Activated T-cell treated with anti-CD3 and anti-CD28 coated beads, Interleukin-2, amount 50 U/mL, for 1 hour (primary cell): ENCODE data around the gene MAPK6.
"Not testable (repeated sequence)": the region's sequence is repeated elsewhere in the genome, so short reads cannot be mapped to it uniquely, and the experiment has no call there.

Experiments
- DNase-seq: peaks from one replicate; pipeline ENCODE4 v3.0.0-alpha.2; 2020

Gene MAPK6

DNA sequence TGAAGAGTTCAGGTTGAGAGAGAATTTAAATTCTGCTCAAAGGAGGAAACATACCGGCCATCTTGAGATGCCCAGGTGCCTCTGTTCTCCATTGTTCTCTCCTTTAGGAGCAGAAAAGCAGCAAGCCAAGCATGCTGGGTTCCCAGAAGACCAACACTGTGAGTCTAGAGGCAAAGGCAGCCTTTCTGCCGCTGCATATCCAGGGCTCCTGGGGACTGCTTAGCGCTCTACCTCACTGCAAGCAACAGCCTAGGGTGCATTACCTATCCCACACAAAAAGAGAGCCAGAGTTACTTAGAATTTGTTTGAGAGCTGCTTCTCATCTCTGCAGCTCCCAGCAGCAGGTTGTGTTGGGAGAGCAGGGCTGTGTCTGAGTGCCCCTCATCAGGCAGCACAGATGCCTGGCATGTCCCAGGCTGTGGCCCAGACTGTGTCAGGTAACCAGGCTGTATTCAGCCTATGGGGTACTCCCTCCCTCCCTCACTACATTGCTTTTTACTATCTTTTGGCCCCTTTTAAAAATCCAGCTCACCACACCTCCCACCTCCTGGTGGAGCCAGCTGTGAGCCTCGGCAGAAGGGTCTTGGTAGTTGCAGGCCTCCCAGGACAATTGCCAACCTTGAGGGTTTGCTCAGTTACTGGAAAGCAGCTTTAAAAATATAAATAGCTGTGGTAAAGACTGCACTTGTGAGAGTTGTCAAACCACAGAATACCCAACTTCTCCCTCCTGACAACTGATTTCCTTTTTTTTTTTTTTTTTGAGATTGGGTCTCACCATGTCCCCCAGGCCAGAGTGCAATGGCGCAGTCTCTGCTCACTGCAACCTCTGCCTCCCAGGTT is 63.4 kb downstream of the MAPK6 start:
- no peak for DNase-seq

DNA sequence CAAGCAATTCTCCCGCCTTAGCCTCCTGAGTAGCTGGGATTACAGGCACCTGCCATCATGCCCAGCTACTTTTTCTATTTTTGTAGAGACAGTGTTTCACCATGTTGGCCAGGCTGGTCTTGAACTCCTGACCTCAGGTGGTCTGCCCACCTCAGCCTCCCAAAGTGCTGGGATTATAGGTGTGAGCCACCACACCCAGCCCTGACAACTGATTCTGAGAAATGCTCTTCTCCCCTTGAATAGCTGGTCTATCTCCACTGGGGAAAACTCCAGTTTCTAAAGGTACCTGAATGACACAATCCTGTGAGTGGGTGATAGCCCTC is 64.0 kb downstream of the MAPK6 start:
- not testable (repeated sequence) for DNase-seq

DNA sequence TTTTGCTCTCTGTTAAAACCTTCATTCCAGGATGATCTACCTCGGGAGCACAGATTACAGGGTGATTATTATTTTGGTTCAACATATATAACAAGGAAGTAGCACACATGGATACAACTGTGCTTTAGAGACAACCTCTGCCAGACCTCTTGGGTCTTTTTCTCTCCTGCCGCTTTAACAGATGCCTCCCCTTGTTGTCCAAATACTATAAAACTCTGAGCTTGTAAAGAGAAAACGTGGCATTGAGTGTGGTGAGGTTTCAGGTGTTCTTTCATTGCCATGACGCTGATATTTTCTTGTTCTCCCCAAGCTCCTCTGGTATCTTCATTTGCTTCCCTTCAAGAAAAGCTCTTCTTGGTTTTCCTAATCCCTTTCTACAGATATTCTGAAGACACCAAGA is 64.6 kb downstream of the MAPK6 start:
- no peak for DNase-seq

DNA sequence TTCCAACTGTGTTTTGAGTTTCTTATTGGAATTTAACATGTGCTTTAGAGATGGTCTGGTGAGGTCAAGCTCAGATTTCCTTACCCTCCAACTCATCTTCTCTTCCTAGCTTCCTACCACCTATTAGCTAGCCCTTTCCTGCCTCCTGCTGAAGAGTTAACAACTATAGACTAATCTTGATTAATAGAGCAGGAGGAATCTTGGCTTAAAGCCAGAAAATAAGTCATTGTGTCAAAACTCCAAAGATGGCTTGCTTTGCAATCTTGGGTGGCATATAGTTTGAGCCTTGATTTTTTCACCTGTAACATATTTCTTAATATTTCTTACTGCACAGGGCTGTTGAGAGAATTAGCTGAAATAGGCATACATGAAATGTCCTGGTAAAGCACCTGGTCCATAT is 66.3 kb downstream of the MAPK6 start:
- no peak for DNase-seq

DNA sequence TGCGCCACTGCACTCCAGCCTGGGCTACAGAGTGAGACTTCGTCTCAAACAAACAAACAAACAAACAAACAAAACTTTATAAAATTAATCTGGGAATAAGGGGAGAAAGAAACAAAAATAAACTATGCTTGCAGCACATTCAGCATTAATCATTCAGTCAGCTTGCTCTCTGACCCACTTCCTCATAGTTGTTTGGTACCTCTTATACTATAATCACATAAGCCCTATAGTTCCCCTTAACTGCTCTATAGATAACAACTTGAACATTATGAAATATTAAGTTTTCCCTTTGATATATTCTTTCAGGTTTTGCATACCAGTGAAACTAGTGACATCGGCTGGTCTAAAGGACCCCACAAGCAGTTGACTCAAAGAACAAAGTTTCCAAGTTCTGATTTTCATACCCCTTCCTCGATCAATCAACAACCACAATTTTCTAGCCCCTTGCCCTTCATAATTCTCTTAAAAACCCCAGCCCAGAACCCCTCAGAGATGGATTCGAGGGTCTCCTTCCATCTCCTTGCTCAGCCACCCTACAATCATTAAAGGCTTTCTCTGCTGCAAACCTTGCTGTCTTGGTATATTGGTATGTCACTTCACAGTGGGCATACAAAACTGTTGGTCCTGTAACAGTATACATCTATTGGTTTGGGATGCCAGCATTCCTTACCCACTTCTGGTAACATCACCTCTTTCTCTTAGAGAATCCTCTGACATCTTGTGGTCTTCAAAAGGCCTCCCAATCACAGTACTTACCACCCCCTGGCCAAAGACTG is 67.2 kb downstream of the MAPK6 start:
- no peak for DNase-seq

DNA sequence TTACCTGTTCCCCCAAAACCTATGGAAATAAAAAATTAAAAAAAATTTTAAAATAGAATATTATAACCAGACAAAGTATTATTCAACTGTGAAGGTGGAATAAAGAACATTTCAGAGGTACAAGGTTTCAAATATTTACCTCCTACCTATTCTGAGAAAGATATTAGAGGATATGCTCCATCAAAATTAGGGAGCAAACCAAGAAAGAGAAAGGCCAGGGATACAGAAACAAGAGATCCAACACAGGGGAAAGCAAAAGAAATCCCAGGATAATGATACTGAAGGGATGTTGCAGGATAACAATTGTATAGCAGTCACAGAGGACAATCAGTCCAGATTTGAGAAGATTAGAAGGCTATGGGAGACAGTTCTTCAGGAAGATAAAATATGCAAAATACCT is 71.2 kb downstream of the MAPK6 start:
- DNase-seq: no peak

DNA sequence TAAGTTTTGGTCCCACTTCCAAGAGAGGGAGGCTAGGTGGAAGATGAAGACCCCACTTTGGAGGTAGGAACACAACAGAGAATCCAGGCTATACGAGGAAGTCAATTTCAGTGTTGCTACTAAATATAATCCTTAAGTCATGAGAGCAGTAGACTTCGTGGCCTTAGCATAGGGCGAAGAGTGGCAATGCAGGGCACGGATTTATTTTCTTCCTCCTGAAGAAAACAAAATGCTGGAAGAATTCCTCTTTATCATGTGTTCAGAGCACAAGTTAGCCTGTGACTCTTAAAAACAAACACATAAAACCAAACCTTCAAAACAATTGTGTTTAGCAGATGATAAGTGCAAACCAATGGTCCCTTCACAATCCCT is 74.1 kb downstream of the MAPK6 start:
- DNase-seq: no peak

DNA sequence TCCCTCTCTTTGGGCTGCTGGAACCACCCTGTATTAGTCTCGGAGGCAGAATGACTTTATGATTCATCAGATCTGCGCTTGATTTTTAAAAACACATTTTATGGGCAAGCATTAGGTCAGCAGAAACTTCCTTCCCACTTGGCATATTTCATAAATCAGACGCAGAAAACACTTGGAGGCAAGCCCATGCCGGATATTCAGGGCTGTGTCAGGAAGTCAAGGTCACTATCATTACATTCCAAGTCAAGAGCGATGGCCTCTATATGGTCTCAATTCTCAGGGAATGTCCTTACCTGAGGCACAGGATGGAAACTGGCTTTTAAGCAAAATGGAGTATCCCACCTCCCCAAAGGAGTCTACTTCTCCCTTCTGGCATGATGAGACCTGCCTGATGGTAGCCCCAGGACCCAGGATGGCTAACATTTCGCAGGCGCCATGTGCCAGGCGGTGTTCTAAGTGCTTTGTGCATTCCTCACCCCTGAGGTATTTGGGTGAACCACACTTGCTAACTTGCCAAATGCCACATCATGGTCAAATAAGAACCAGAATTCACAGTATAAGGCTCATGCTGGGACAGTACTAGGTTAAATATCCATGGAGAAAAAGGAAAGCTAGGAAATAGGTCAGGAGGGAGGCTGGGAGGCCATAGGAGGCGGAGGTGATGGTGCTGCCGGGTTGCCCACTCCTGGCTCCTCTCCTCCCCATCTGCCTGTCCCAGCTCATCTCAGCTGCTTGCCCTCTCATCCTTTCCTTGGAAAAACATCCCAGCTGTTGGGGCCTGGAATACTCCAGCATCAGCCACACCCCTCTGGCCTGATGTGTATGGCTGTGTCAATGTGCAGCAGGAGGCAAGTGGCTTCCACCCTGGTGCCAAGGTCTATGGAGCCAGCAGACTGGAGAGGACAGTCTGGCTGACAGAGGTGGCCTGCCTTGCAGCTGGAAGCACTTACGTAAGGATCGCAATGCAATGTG is 74.8 kb downstream of the MAPK6 start:
- DNase-seq: no peak

DNA sequence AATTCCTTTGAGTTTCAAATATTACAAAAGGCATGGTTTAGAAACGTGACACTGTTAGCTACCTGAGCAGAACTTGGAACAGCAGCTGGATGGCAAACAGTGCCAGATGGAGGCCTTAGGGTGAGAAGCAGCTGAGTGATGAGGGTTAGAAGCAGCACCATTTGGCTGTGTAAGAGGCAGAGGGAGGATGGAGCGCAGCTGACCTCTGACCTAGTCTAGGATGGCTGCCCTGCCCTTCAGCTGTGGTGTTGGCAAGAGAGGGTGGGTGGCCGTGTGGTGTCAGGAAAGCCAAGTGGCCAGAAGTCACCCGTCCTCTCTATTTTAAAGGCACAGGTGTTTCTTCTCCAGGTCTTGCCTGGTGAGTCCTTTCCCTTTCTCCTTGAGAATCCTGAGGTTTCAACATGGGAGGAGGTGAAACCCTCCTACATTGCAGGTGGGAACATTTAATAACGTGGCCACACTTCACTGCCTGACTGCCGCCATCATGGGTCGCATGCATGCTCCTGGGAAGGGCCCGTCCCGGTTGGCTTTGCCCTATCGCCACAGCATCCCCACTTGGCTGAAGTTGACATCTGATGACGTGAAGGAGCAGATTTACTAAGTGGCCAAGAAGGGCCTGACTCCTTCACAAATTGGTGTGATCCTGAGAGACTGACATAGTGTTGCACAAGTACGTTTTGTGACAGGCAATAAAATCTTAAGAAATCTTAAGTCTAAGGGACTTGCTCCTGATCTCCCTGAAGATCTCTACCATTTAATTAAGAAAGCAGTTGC is 76.0 kb downstream of the MAPK6 start:
- no peak for DNase-seq

DNA sequence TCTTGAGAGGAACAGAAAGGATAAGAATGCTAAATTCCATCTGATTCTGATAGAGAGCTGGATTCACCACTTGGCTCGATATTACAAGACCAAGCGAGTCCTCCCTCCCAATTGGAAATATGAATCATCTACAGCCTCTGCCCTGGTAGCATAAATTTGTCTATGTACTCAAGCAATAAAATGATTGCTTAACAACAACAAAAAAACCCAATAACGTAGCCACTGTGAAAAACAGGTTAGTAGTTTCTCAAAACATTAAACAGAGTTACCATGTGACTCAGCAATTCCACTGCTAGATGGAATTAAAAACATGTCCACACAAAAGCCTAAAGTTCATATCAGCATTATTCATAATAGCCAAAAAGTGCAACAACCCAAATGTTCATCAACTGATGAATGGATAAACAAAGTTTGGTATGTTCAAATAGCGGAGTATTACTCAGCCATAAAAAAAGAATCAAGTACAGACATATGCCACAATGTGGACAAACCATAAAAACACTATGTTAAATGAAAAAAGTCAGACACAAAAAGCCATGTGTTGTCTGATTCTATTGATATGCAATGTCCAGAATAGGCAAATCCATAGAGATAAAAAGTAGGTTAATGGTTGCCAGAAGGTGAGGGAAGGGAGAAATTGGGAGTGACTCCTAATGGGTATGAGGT is 76.7 kb downstream of the MAPK6 start:
- no peak for DNase-seq

DNA sequence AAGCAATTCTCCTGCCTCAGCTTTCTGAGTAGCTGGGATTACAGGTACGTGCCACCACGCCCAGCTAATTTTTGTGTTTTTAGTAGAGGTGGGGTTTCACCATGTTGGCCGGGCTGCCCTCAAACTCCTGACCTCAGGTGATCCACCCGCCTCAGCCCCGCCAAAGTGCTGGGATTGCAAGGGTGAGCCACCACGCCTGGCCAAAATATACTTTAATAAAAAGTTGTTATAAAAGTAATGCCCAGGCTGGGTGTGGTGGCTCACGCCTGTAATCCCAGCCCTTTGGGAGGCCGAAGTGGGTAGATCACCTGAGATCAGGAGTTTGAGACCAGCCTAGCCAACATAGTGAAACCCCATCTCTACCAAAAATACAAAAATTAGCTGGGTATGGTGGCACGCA is 77.5 kb downstream of the MAPK6 start:
- not testable (repeated sequence) for DNase-seq

DNA sequence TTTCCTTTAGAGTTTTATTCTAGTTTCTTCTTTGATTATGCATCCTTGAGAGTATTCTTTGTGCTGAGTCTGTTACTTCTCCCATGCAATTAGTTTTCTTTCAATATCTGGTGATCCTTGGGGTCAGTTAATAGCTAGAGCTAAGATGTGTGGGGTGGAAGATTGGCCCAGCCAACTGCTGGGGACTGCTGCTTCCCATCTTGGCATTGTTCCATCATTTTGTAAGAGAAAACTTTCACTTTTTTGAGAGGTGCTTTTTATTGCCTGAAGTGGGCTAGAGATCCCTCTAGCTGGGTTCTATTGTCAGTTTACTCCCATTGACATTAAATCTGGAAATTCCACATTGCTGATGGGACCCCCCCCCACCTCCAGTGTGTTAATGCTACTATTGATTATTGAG is 78.2 kb downstream of the MAPK6 start:
- no peak for DNase-seq

DNA sequence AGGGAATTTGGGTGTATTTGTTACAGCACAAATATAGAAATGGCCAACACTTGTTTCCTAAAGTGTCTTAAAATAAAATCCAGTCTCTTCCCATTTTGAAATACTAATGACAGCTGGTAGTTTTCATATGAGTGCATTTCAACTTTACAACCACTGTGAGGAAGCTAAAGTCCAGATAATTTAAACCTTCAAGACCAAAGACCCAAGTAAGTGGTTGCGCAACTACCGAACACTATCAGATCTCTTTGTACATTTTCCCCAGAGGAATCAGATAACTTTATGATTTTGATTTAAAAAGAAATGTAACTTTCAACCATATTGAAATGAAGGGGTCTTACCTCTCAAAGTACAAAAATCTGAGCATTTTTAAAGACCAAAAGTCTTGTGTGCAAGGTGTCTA is 79.3 kb downstream of the MAPK6 start:
- DNase-seq: no peak

DNA sequence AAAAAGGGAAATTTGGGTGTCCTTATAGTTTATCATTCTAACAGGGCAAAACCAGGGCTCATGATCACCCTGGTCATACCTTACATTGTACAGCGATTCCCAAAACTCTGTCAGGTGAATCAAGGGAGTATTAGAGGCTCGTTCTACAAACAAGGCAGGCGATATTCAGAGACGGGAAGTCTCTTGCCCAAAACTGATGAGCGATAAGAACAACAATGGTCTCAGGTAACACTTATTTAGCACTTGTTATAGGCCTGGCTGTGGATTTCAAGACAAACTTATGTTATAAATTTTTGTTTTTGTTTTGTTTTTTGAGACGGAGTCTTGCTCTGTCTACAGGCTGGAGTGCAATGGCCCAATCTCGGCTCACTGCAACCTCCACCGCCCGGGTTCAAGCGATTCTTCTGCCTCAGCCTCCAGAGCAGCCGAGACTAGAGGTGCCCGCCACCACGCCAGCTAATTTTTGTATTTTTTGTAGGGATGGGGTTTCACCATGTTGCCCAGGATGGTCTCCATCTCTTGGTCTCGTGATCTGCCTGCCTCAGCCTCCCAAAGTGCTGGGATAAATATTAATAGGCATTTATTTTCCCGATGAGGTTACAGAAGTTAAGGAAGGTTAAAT is 80.7 kb downstream of the MAPK6 start:
- no peak for DNase-seq

DNA sequence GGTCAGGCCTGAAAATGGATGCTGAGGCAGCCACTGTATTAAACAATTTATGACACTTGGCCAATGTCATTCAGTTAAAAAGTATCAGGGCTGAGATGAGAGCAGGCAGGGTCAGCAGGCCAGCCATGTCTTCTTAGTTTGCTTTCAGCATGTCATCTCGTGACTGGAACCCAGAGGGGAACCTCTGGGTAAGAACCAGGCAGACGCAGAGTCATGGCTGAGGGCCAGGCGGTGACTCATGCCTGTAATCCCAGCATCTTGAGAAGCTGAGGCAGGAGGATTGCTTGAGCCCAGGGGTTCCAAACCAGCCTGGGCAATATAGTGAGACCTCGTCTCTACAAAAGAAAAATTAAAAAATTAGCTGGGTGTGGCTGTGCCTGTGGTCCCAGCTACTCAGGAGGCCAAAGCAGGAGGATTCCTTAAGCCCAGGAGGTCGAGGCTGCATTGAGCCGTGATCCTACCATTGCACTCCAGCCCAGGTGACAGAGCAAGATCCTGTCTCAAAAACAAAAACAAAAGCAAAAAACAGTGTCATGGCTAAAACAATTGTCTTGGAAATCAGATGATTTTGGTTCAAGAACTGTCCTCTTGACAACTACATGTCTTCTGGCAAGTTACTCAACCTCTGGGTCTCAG is 81.9 kb downstream of the MAPK6 start:
- no peak for DNase-seq

DNA sequence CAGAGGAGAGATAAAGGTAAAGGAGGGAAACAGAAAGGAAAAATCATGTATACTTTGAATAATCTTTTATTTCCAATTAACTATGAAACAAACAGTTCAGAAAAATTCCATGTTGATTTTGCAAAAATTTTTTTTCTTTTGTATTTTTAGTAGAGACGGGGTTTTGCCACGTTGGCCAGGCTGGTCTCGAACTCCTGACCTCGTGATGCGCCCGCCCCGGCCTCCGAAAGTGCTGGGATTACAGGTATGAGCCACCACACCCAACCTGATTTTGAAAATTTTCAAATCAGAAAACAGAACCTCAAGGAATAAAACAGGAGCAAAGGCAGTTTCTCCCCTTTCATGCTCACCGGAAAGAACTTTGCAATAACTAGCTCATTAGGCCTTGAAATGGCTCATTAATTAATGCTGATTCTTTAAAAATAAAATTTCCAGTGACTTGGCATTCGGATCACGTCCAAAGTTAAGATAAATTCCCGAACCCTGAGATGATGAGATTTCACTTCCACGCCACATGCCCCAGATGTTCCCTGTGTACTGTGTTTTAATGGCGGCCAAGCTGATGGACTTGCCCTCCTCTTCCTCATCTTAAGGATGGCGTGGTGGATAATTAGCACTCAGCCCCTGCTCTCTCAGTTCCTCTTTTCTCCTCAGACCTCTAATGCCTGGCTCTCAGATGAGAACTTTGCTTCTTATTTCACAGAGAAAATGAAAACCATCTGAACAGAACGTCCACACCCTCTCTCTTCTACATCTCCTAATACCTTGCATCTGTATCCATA is 82.7 kb downstream of the MAPK6 start:
- no peak for DNase-seq

DNA sequence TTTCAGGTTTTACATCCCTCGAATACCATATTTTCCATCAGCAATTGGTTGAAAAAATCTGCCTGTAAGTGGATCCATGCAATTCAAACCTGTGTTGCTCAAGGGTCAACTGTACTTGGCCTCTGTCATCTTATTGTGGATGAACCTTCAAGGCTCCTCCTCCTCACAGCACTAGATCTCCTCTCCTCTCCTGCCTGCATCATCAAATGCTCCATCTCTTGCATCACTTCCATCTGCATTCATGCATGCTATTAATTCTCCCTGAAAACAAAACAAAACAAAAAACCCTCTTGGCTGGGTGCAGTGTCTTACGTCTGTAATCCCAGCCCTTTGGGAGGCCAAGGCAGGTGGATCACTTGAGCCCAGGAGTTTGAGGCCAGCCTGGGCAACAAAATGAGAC is 83.4 kb downstream of the MAPK6 start:
- no peak for DNase-seq

DNA sequence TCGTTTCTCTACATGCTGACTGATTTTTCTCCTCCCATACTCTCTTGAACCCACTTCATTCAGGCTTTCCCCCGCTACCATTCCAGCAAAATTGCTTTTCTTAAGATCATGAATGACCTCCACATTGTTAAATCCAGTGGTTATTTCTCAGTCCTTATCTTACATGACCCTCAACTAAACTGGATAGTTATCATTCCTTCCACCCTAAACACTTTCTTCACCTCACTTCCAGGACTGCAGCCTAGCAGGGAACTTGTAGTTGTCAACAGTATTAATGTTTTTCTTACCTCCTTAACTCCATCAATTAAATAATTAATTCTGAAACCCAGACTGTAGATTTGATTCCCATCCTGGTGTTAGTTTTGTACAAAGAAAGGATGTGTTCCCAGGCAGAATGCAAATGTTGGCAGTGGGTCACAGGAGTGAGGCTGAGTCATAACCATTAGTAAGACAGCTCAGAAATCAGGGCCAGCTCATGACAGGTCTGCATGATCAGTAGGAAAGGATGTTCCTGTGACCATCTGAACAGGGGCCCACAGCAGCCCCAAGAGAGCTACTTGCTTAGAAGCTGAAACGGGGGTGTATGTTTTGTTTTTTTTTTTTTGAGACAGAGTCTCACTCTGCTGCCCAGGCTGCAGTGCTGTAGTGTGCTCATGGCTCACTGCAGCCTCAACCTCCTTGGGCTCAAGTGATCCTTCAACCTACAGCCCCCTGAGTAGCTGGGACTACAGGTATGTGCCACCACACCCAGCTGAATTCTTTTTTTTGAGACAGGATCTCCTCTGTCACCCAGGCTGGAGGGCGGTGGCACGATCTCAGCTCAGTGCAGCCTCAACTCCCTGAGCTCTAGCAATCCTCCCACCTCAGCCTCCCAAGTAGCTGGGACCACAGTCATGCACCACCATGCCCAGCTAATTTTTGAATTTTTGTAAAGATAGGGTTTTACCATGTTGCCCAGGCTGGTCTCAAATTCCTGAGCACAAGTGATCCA is 84.5 kb downstream of the MAPK6 start:
- no peak for DNase-seq

DNA sequence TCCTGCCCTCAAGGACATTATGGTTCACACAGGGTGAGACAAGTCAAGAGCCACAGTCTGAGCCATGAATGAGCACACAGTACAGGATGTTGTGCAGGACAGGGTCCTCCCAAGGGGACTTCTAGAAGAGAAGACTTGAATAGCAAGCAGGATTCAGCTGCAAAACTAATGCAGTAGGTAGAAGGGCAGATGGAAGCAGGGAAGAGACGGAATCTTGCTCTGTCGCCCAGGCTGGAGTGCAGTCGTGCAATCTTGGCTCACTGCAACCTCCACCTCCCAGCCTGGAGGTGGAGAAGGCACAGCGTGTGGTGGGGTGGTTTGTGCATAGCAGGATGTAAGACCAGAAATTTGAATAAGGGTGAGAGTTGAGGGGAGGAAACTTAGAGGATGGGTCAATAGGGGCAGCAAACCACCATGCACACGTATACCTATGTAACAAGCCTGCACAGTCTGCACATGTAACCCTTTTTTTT is 85.5 kb downstream of the MAPK6 start:
- DNase-seq: no peak
